MCF 10A (cell line): ENCODE data around the gene SLC39A13. TPM values are rescaled to one million over a fixed set of nuclear protein-coding genes. Genes with fewer than 3 reads are reported as not detected.

Experiments used
- BruUV-seq: library from RNA; stranded (reverse); fragments of 400-500 nt; replicated peaks from 2 replicates; lab custom pipeline; 2021; lab: Mats Ljungman, UMichigan
- CTCF ChIA-PET: fragments of 300-600 bp; sonication (Branson Sonifier 250); formaldehyde crosslinking; extraction: SDS; loops from one replicate; lab custom pipeline; 2021; ENCODE audit warnings: antibody characterized with exemption, inconsistent platforms; lab: Yijun Ruan, JAX
- POLR2A ChIA-PET: fragments of 300-600, 350-650 bp; sonication (Branson Sonifier 250); formaldehyde crosslinking; extraction: SDS; loops from one replicate; lab custom pipeline; 2020; ENCODE audit warnings: antibody characterized with exemption, inconsistent platforms; lab: Yijun Ruan, JAX
- DNase-seq: peaks from one replicate; pipeline ENCODE4 v3.0.0-alpha.2; 2018; ENCODE audit not compliant: unreplicated experiment
- H3K27ac Mint-ChIP-seq: one replicate; pipeline ENCODE4 v1.8.0; 2022; ENCODE audit warnings: mild to moderate bottlenecking, low read depth, mixed read lengths; ENCODE audit not compliant: unreplicated experiment
- H3K27me3 Mint-ChIP-seq: one replicate; pipeline ENCODE4 v1.8.0; 2022; ENCODE audit warnings: mixed read lengths; ENCODE audit not compliant: insufficient read depth, unreplicated experiment
- H3K36me3 Mint-ChIP-seq: one replicate; pipeline ENCODE4 v1.8.0; 2022; ENCODE audit warnings: mild to moderate bottlenecking, moderate library complexity, mixed read lengths; ENCODE audit not compliant: insufficient read depth, unreplicated experiment
- H3K4me1 Mint-ChIP-seq: one replicate; pipeline ENCODE4 v1.8.0; 2022; ENCODE audit warnings: mixed read lengths; ENCODE audit not compliant: insufficient read depth, unreplicated experiment
- H3K4me3 Mint-ChIP-seq: one replicate; pipeline ENCODE4 v1.8.0; 2022; ENCODE audit warnings: mild to moderate bottlenecking, moderate library complexity, mixed read lengths; ENCODE audit not compliant: unreplicated experiment
- H3K9me3 Mint-ChIP-seq: one replicate; pipeline ENCODE4 v1.8.0; 2022; ENCODE audit warnings: mixed read lengths; ENCODE audit not compliant: unreplicated experiment
- CTCF ChIP-seq: fragments of 200-600 bp; IDR thresholded peaks from one replicate; pipeline ENCODE4 v1.8.0; 2022; ENCODE audit warnings: antibody characterized with exemption, mild to moderate bottlenecking; ENCODE audit not compliant: unreplicated experiment
- intact Hi-C: fragments of 100-400 bp; cut with micrococcal nuclease; formaldehyde crosslinking; loops from 2 replicates; pipeline ENCODE4 v1.14.1; 2022
- total RNA-seq: library from RNA; stranded (reverse); gene quantifications from 2 replicates; pipeline ENCODE4 v1.2.3, GENCODE V29; 2022

The SLC39A13 gene
- total RNA-seq, 1 experiment from 2014 or later = 56.5 TPM

GRCh38 chr11:47378010-47378835 lies 30.2 kb upstream of the SLC39A13 start, which contains the start of gene SPI1:
Gene SPI1, minus strand, starts transcription at chr11:47378547. Its CDS starts 194 bp downstream, at chr11:47378353.
- Mint-ChIP-seq H3K9me3 (no peaks in the 10 kb centered on the region), H3K4me1 (peaks cover 9% of the 10 kb centered on the region), H3K4me3 (no peak within 1 kb of the TSS), H3K27ac (no peak within 1 kb of the TSS), H3K27me3 (no peaks in the 10 kb centered on the region), H3K36me3 (no peaks in the 10 kb centered on the region)
- intact Hi-C loops = no loop called here
- ChIA-PET POLR2A (interaction anchor here (0.6 kb wide), 1 partner anchor 30 kb away, joined by 3 read pairs; the partner anchor contains the start of gene SLC39A13), CTCF (interaction anchor here (0.5 to 1.6 kb wide), 4 partner anchors 11 to 158 kb away, joined by 3 to 4 read pairs (median 3); no protein-coding TSS in a partner anchor)
- DNase-seq = no peak
- BruUV-seq = no TSS peak
- no peak for TF ChIP-seq CTCF

- DNase-seq = no peak
- CTCF ChIA-PET = interaction anchor here (0.5 to 1.6 kb wide), 5 partner anchors 11 to 162 kb away, joined by 3 to 4 read pairs (median 3); no protein-coding TSS in a partner anchor
- no peak for TF ChIP-seq CTCF
- BruUV-seq = no TSS peak
- Mint-ChIP-seq H3K9me3 (no peaks in the 10 kb centered on the region), H3K27ac (no peak overlapping the region), H3K4me1 (peaks cover 9% of the 10 kb centered on the region), H3K27me3 (no peaks in the 10 kb centered on the region), H3K4me3 (no peak overlapping the region), H3K36me3 (no peaks in the 10 kb centered on the region)
- intact Hi-C loops = no loop called here
- POLR2A ChIA-PET = interaction anchor here (0.7 kb wide), 1 partner anchor 202 kb away, joined by 3 read pairs; no protein-coding TSS in a partner anchor
These were observed 29.6 kb upstream of the SLC39A13 start for GRCh38 chr11:47378836-47379170.

GRCh38 chr11:47379317-47379716 lies 29.1 kb upstream of the SLC39A13 start:
- intact Hi-C loops = no loop called here
- Mint-ChIP-seq H3K4me1 (peaks cover 9% of the 10 kb centered on the region), H3K4me3 (no peak overlapping the region), H3K9me3 (no peaks in the 10 kb centered on the region), H3K27me3 (no peaks in the 10 kb centered on the region), H3K27ac (no peak overlapping the region), H3K36me3 (no peaks in the 10 kb centered on the region)
- ChIA-PET CTCF (interaction anchor here (0.6 to 1.6 kb wide), 3 partner anchors 10 to 163 kb away, joined by 3 to 4 read pairs (median 3); no protein-coding TSS in a partner anchor), POLR2A (interaction anchor here (0.7 kb wide), 1 partner anchor 201 kb away, joined by 3 read pairs; no protein-coding TSS in a partner anchor)
- DNase-seq = no peak
- BruUV-seq = no TSS peak
- TF ChIP-seq CTCF = no peak

GRCh38 chr11:47380078-47380477 lies 28.3 kb upstream of the SLC39A13 start:
- no peaks in the 10 kb centered on the region for H3K36me3 Mint-ChIP-seq
- no peaks in the 10 kb centered on the region for H3K9me3 Mint-ChIP-seq
- no peak for TF ChIP-seq CTCF
- peaks cover 9% of the 10 kb centered on the region for H3K4me1 Mint-ChIP-seq
- no peak for DNase-seq
- POLR2A ChIA-PET = no interaction called here
- no peak overlapping the region for H3K27ac Mint-ChIP-seq
- CTCF ChIA-PET = interaction anchor here (0.6 kb wide), 1 partner anchor 18 kb away, joined by 3 read pairs; no protein-coding TSS in a partner anchor
- H3K27me3 Mint-ChIP-seq = no peaks in the 10 kb centered on the region
- BruUV-seq = no TSS peak
- intact Hi-C loops = no loop called here
- H3K4me3 Mint-ChIP-seq = no peak overlapping the region
